ENCODE measurements around the gene FAM204A. TPM values are rescaled to one million over a fixed set of nuclear protein-coding genes. Genes with fewer than 3 reads are reported as not detected.

FAM204A gene
- total and polyA plus RNA-seq, 12 donors = 9.8 to 63.1 (median 43.7) TPM

DNA sequence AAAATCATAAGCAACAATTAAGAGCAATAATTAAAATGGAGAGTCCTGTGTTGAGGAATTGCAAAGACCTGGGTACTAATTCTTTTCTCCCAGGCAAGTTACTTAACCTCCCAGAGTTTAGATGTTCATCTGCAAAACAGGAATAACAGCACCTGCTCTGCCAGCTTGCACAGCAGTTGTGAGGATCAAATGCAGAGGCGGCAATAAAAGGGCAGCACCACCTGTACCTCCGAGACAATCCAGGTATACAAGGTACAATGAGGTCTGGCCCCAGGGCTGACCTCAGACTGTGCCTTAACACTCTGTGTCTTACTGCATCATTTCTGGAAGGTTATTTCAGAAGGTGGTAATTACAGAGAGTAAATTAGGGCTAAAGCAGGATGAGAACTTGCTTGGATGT, 14.5 kb upstream of the FAM204A start:
- intact Hi-C loops (cut with DNase I) = no loop called here
- no peak for TF ChIP-seq POLR2A (IDR thresholded peaks at IDR 0.05)
- TF ChIP-seq, protein P1, sequence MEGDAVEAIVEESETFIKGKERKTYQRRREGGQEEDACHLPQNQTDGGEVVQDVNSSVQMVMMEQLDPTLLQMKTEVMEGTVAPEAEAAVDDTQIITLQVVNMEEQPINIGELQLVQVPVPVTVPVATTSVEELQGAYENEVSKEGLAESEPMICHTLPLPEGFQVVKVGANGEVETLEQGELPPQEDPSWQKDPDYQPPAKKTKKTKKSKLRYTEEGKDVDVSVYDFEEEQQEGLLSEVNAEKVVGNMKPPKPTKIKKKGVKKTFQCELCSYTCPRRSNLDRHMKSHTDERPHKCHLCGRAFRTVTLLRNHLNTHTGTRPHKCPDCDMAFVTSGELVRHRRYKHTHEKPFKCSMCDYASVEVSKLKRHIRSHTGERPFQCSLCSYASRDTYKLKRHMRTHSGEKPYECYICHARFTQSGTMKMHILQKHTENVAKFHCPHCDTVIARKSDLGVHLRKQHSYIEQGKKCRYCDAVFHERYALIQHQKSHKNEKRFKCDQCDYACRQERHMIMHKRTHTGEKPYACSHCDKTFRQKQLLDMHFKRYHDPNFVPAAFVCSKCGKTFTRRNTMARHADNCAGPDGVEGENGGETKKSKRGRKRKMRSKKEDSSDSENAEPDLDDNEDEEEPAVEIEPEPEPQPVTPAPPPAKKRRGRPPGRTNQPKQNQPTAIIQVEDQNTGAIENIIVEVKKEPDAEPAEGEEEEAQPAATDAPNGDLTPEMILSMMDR (IDR thresholded peaks at IDR 0.05) = no peak
- H3K27ac ChIP-seq = no peak overlapping the region
- no peak overlapping the region for H3K4me3 ChIP-seq
- no peak for DNase-seq
- no peaks in the 10 kb centered on the region for H3K36me3 ChIP-seq (replicated peaks in 1 of 2)
- H3K9me3 ChIP-seq (replicated peaks in 1 of 3) = no peaks in the 10 kb centered on the region
- H3K27me3 ChIP-seq = no peaks in the 10 kb centered on the region
- WGBS, 4 donors = 89 to 95% (median 90%) methylated on average over 2 of the region's 2 CpGs
- no peaks in the 10 kb centered on the region for H3K4me1 ChIP-seq (replicated peaks in 1 of 2)

DNA sequence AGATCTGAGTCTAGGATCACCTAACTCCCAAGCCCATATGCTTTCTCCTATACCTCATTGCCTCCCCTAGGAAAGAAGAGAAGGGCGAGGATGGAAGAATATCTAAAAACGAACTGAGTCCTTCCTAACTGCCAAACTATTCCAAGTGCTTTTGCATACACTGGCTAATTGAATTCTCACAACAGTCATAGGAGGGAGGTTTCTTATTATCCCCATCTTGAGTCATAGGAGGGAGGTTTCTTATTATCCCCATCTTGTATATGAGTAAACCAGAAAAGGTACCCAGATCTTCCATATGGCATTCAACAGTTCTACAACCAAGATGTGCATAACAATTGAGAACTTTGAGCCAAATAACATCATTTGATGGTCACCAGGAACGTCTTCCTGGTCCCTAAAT, 13.1 kb upstream of the FAM204A start:
- no peak for DNase-seq
- intact Hi-C loops (cut with DNase I) = no loop called here
- Histone ChIP-seq H3K36me3 (replicated peaks in 1 of 2) (no peaks in the 10 kb centered on the region), H3K27ac (no peak overlapping the region), H3K4me3 (no peak overlapping the region), H3K27me3 (no peaks in the 10 kb centered on the region), H3K4me1 (replicated peaks in 1 of 2) (no peaks in the 10 kb centered on the region), H3K9me3 (replicated peaks in 1 of 3) (no peaks in the 10 kb centered on the region)
- 49 to 73% (median 66%) methylated on average over 3 of the region's 3 CpGs for WGBS, 4 donors
- TF ChIP-seq, protein P1 (IDR thresholded peaks at IDR 0.05) = no peak
- TF ChIP-seq POLR2A (IDR thresholded peaks at IDR 0.05) = no peak

DNA sequence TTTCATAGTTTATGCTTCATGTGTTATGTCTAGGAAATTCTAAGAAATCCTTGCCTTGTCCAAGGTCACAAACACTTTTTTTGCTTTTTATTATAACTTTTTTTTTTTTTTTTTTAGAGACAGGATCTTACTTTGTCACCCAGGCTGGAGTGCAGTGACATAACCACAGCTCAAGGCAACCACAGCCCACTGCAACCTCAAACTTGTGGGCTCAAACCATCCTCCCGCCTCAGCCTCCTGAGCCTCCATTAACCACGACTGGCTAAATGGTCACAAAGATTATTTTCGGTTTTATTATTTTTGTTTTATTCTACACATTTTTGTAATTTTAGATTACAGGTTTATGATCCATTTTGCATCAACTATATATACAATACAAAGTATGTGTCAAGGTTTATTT, 7.1 kb upstream of the FAM204A start:
- Histone ChIP-seq H3K4me3 (no peak overlapping the region), H3K36me3 (replicated peaks in 1 of 2) (no peaks in the 10 kb centered on the region), H3K4me1 (replicated peaks in 1 of 2) (no peaks in the 10 kb centered on the region), H3K27ac (no peak overlapping the region), H3K27me3 (no peaks in the 10 kb centered on the region), H3K9me3 (replicated peaks in 1 of 3) (no peaks in the 10 kb centered on the region)
- 69 to 78% (median 72%) methylated on average over 3 of the region's 3 CpGs for WGBS, 4 donors
- no peak for DNase-seq
- intact Hi-C loops (cut with DNase I) = no loop called here
- no peak for TF ChIP-seq POLR2A (IDR thresholded peaks at IDR 0.05)
- TF ChIP-seq, protein P1 (IDR thresholded peaks at IDR 0.05) = no peak

DNA sequence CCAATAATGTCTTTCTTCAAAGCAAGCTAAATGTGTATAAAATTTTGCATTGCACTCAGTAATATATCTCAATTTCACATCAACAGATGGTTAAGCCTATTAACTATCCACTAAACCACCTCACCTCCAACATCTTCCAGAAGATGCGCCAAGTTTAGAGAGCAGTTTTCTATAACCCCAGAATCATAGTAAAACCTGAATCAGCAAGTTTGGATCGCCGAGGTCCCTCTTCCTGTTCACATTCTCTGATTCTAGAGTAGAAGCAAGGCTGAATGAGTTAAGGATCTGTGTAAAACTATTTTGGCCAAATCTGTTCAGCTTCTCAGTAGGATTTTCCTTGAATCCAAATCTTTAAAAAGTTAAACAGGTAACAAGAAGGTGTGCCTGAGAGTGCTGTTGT, 1.4 kb upstream of the FAM204A start:
- H3K27ac ChIP-seq = no peak overlapping the region
- H3K27me3 ChIP-seq = no peaks in the 10 kb centered on the region
- H3K36me3 ChIP-seq (replicated peaks in 1 of 2) = no peaks in the 10 kb centered on the region
- no peaks in the 10 kb centered on the region for H3K9me3 ChIP-seq (replicated peaks in 1 of 3)
- no peak overlapping the region for H3K4me3 ChIP-seq
- TF ChIP-seq, protein P1 (IDR thresholded peaks at IDR 0.05) = no peak
- TF ChIP-seq POLR2A (IDR thresholded peaks at IDR 0.05) = no peak
- 86 to 94% (median 92%) methylated on average over 3 of the region's 3 CpGs for WGBS, 4 donors
- peaks cover 14 to 29% of the 10 kb centered on the region in 2 donors for H3K4me1 ChIP-seq (replicated peaks in 1 of 2)
- intact Hi-C loops (cut with DNase I) = no loop called here
- DNase-seq = no peak

Data from adrenal gland (tissue), 12 donors.